ENCODE measurements around the gene SNX30. TPM values are rescaled to one million over a fixed set of nuclear protein-coding genes. Genes with fewer than 3 reads are reported as not detected.

The SNX30 gene
- polyA plus RNA-seq, 2 donors, result 1.0 to 3.1 TPM

DNA sequence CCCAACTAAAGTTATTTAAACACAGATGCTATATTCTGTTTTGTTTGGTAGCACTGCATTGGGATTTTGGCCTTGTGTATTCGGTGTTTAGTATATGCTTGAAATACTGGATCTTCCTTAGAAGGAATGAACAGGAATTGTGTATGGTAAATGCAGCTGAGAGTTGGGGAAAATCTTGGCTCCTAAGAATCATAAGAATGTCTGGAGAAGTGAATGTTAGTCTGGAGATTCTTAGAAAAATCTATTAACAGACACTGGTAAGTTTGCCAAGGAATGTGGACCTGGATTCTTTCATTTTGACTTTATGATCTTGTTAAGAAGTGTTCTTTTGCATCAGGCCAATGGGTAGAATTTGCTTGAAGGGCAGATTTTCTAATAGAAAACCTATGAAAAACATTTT is 38.9 kb downstream of the SNX30 start:
- Histone ChIP-seq H3K9me3 (ENCODE audit: control insufficient read depth in 2 of 2, insufficient read depth in 1 of 2, low read depth in 1 of 2, low read length in 1 of 2) (peaks cover 0 to 2% of the 10 kb centered on the region in 2 donors), H3K36me3 (ENCODE audit: control insufficient read depth in 2 of 2, insufficient read depth in 2 of 2, low read length in 1 of 2) (no peaks in the 10 kb centered on the region), H3K4me3 (ENCODE audit: low read depth in 1 of 2, low read length in 2 of 2) (no peak overlapping the region), H3K27me3 (ENCODE audit: control insufficient read depth in 1 of 2, insufficient read depth in 2 of 2, low read length in 2 of 2) (no peaks in the 10 kb centered on the region), H3K4me1 (ENCODE audit: control insufficient read depth in 2 of 2, insufficient read depth in 2 of 2, low read length in 1 of 2) (peaks cover 2% of the 10 kb centered on the region in 2 donors), H3K27ac (ENCODE audit: low read depth in 2 of 2, low read length in 1 of 2) (no peak overlapping the region)
- WGBS, 2 donors, result 66 to 72% methylated on average over 1 of the region's 1 CpG

DNA sequence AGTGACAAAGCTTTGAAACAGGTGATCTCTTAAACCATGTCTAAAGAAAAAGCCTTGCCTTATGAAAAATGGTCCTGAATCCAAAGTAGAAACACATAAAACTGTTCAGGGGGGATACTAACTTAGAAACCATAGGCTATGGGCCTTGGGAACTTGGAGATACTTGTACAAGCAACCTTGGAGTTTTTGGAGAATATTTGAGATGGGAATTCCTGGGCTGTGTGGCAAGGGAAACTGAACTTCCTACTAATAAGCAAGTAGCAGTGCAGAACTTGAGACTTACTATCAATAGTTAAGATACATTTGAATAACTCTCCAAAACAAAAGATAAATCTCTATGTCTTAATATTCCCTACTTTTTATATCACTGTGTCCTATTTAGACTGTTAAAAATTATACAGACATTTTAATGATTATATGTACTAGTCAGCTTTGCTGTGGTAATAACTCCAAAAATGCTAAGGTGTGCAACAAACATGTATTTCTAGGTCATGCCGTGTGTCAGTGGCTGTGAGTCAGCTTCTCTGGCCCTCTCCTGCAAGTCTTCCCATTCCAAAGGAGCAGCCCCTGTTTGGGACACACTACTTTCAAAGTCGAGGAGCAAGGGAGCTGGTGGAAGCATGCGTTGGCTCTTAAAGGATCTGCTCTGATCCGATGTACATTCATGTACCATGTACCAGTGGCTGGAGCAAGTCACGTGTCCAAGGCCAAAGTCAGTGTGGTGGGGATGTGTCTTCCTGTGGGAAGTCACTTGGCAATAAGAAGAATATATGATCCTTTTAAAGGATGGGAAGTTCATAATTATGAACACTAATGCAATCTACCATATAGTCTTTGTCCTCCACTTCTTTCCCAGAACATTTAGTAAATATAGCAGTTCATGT is 39.6 kb downstream of the SNX30 start:
- no peak overlapping the region for H3K27ac ChIP-seq (ENCODE audit: low read depth in 2 of 2, low read length in 1 of 2)
- H3K4me1 ChIP-seq (ENCODE audit: control insufficient read depth in 2 of 2, insufficient read depth in 2 of 2, low read length in 1 of 2), result peaks cover 0 to 2% of the 10 kb centered on the region in 2 donors
- H3K27me3 ChIP-seq (ENCODE audit: control insufficient read depth in 1 of 2, insufficient read depth in 2 of 2, low read length in 2 of 2), result no peaks in the 10 kb centered on the region
- H3K9me3 ChIP-seq (ENCODE audit: control insufficient read depth in 2 of 2, insufficient read depth in 1 of 2, low read depth in 1 of 2, low read length in 1 of 2), result peaks cover 0 to 2% of the 10 kb centered on the region in 2 donors
- no peaks in the 10 kb centered on the region for H3K36me3 ChIP-seq (ENCODE audit: control insufficient read depth in 2 of 2, insufficient read depth in 2 of 2, low read length in 1 of 2)
- 79 to 82% methylated on average over 5 of the region's 5 CpGs for WGBS, 2 donors
- no peak overlapping the region for H3K4me3 ChIP-seq (ENCODE audit: low read depth in 1 of 2, low read length in 2 of 2)

DNA sequence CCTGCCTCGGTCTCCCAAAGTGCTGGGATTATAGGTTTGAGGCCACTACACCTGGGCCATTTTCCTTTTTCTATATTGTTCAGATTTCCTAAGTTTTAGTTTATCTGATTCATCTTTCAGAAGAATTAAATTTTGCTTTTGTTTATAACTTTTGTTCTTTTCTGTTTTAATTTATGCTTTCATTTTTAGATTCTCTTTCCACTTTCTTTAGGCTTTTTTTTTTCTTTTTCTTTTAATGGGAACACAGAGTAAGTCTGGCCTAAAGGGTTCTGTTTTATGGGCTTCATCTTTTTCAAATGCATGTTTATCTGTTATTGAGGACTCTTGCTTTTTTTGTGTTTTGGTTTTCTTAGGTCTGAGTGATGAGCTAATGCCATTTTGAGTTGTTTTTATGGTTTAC is 42.1 kb downstream of the SNX30 start:
- WGBS, 2 donors, result 96 to 100% methylated on average over 1 of the region's 1 CpG
- H3K36me3 ChIP-seq (ENCODE audit: control insufficient read depth in 2 of 2, insufficient read depth in 2 of 2, low read length in 1 of 2), result no peaks in the 10 kb centered on the region
- H3K4me3 ChIP-seq (ENCODE audit: low read depth in 1 of 2, low read length in 2 of 2), result no peak overlapping the region
- peaks cover 0 to 2% of the 10 kb centered on the region in 2 donors for H3K4me1 ChIP-seq (ENCODE audit: control insufficient read depth in 2 of 2, insufficient read depth in 2 of 2, low read length in 1 of 2)
- no peaks in the 10 kb centered on the region for H3K27me3 ChIP-seq (ENCODE audit: control insufficient read depth in 1 of 2, insufficient read depth in 2 of 2, low read length in 2 of 2)
- peaks cover 0 to 2% of the 10 kb centered on the region in 2 donors for H3K9me3 ChIP-seq (ENCODE audit: control insufficient read depth in 2 of 2, insufficient read depth in 1 of 2, low read depth in 1 of 2, low read length in 1 of 2)
- H3K27ac ChIP-seq (ENCODE audit: low read depth in 2 of 2, low read length in 1 of 2), result no peak overlapping the region

DNA sequence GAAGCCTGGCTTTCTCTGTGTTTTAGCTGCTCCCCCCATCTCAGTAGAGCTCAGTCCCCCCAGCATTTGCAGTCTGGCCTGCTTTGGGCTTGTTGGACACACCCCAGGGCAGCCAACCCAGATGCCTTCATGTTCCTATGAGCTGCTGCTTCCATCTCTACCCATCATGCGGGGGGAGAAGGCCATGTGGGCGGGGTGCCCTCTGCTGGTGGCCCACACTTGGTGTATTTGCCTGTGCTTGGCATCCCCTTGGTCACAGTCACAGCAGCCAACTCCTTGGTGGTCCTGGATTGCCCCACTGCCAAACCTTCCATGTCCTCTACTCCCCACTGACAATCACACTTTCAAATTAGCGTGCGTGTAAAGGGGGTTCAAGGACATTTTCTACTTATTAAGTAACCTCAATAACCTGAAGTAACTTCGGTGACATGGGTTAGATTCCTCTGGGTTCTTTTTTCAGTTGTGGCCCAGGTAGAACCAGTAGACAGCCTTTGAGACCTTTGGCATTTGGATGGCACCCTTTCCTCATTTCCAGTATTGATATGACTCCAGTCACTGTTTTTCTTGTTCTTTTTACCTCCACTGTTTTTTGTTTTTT is 42.8 kb downstream of the SNX30 start:
- WGBS, 2 donors, result 67 to 73% methylated on average over 5 of the region's 5 CpGs

DNA sequence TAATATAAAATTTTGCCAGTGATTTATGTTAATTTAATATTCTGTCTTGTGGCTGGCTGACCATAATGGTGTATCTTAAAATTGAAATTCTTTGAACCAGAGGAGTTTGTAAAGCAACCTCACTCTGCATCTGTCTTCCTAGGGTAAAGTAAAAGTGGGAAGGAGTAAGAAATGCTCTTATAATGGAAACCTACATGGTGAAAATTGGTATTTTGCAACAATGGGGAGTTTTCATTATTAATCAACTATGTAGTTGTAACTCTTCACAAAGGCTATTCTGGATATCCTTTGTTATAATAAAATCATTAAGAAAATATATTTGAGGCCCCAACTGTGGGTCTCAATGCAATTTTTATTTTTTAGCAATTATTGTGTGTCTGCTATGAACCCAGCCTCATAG is 44.2 kb downstream of the SNX30 start:
- Histone ChIP-seq H3K36me3 (ENCODE audit: control insufficient read depth in 2 of 2, insufficient read depth in 2 of 2, low read length in 1 of 2) (no peaks in the 10 kb centered on the region), H3K4me3 (ENCODE audit: low read depth in 1 of 2, low read length in 2 of 2) (no peak overlapping the region), H3K4me1 (ENCODE audit: control insufficient read depth in 2 of 2, insufficient read depth in 2 of 2, low read length in 1 of 2) (peaks cover 0 to 2% of the 10 kb centered on the region in 2 donors), H3K27ac (ENCODE audit: low read depth in 2 of 2, low read length in 1 of 2) (no peak overlapping the region), H3K27me3 (ENCODE audit: control insufficient read depth in 1 of 2, insufficient read depth in 2 of 2, low read length in 2 of 2) (no peaks in the 10 kb centered on the region), H3K9me3 (ENCODE audit: control insufficient read depth in 2 of 2, insufficient read depth in 1 of 2, low read depth in 1 of 2, low read length in 1 of 2) (peaks cover 0 to 2% of the 10 kb centered on the region in 2 donors)

More for the DNA sequence above, 42.8 kb downstream of the SNX30 start:
- H3K9me3 ChIP-seq (ENCODE audit: control insufficient read depth in 2 of 2, insufficient read depth in 1 of 2, low read depth in 1 of 2, low read length in 1 of 2), result peaks cover 0 to 2% of the 10 kb centered on the region in 2 donors
- H3K27ac ChIP-seq (ENCODE audit: low read depth in 2 of 2, low read length in 1 of 2), result no peak overlapping the region
- H3K4me3 ChIP-seq (ENCODE audit: low read depth in 1 of 2, low read length in 2 of 2), result no peak overlapping the region
- no peaks in the 10 kb centered on the region for H3K36me3 ChIP-seq (ENCODE audit: control insufficient read depth in 2 of 2, insufficient read depth in 2 of 2, low read length in 1 of 2)
- H3K27me3 ChIP-seq (ENCODE audit: control insufficient read depth in 1 of 2, insufficient read depth in 2 of 2, low read length in 2 of 2), result no peaks in the 10 kb centered on the region
- H3K4me1 ChIP-seq (ENCODE audit: control insufficient read depth in 2 of 2, insufficient read depth in 2 of 2, low read length in 1 of 2), result peaks cover 0 to 2% of the 10 kb centered on the region in 2 donors

DNA sequence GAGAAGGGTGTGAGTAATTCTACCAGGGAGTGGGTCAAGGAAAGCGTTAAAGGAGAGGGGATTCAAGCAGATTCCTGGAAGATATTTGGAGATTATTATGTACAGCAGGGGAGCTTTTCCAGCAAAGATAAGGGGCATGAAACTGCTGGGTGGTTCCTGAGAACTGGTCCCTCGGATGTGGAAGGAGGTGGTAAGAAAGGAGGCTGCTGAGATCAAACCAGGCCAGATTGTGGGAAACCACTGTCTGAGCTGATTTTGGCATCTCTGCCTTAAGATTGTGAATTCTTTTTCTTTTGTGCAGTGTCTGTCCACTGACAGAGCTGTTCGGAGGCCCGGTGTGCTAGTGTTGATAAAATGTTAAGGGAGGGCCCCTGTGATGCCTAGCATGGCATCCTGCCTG is 45.4 kb downstream of the SNX30 start:
- no peak overlapping the region for H3K4me3 ChIP-seq (ENCODE audit: low read depth in 1 of 2, low read length in 2 of 2)
- H3K4me1 ChIP-seq (ENCODE audit: control insufficient read depth in 2 of 2, insufficient read depth in 2 of 2, low read length in 1 of 2), result no peaks in the 10 kb centered on the region
- H3K9me3 ChIP-seq (ENCODE audit: control insufficient read depth in 2 of 2, insufficient read depth in 1 of 2, low read depth in 1 of 2, low read length in 1 of 2), result peaks cover 0 to 2% of the 10 kb centered on the region in 2 donors
- H3K27me3 ChIP-seq (ENCODE audit: control insufficient read depth in 1 of 2, insufficient read depth in 2 of 2, low read length in 2 of 2), result no peaks in the 10 kb centered on the region
- WGBS, 2 donors, result 46 to 57% methylated on average over 4 of the region's 4 CpGs
- no peaks in the 10 kb centered on the region for H3K36me3 ChIP-seq (ENCODE audit: control insufficient read depth in 2 of 2, insufficient read depth in 2 of 2, low read length in 1 of 2)
- H3K27ac ChIP-seq (ENCODE audit: low read depth in 2 of 2, low read length in 1 of 2), result no peak overlapping the region

DNA sequence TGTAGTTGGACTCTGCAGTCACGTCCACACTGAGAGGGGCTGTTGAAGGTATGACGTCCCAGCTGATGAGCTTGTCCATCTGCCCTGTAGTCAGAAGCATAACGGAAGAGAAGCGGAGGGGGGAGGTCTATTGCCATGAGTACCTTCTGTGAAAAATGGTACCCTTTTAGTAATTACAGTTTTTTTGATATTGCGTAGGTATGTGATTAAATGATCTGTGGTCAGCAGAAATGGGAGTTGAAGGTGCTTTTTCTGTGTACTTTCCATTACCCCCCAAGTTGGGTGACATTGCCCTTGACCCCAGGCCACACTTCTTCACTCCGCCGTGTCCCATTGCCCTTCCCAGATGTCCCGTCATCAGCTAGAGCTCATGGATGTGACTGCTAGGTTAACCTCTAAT is 45.9 kb downstream of the SNX30 start:
- H3K27ac ChIP-seq (ENCODE audit: low read depth in 2 of 2, low read length in 1 of 2), result no peak overlapping the region
- peaks cover 0 to 2% of the 10 kb centered on the region in 2 donors for H3K9me3 ChIP-seq (ENCODE audit: control insufficient read depth in 2 of 2, insufficient read depth in 1 of 2, low read depth in 1 of 2, low read length in 1 of 2)
- H3K36me3 ChIP-seq (ENCODE audit: control insufficient read depth in 2 of 2, insufficient read depth in 2 of 2, low read length in 1 of 2), result no peaks in the 10 kb centered on the region
- WGBS, 2 donors, result 92 to 96% methylated on average over 8 of the region's 8 CpGs
- no peaks in the 10 kb centered on the region for H3K27me3 ChIP-seq (ENCODE audit: control insufficient read depth in 1 of 2, insufficient read depth in 2 of 2, low read length in 2 of 2)
- no peaks in the 10 kb centered on the region for H3K4me1 ChIP-seq (ENCODE audit: control insufficient read depth in 2 of 2, insufficient read depth in 2 of 2, low read length in 1 of 2)
- no peak overlapping the region for H3K4me3 ChIP-seq (ENCODE audit: low read depth in 1 of 2, low read length in 2 of 2)

DNA sequence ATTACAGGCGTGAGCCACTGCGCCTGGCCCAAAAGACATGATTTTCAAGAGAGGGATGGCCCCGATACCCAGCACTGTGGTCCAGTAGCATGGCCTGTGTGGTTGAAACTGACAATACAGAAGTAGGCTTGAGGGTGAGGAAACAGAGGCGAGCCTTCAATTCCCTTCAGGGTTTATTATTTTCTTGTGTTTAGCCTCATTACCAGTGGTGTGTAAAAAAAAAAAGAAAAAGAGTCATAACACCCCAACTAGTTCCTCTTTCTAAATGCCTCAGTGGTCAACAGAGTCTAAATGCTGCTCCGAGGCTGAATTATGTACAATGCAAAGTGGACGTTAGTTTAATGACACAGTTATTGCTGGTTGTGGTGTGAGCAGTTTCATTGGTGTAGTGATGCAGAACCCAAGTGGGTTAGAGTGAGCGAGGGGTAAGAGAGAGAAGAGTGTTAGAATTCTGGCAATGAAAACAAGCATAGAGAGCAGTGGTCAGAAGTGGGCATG is 58.8 kb downstream of the SNX30 start:
- H3K27ac ChIP-seq (ENCODE audit: low read depth in 2 of 2, low read length in 1 of 2), result no peak overlapping the region

DNA sequence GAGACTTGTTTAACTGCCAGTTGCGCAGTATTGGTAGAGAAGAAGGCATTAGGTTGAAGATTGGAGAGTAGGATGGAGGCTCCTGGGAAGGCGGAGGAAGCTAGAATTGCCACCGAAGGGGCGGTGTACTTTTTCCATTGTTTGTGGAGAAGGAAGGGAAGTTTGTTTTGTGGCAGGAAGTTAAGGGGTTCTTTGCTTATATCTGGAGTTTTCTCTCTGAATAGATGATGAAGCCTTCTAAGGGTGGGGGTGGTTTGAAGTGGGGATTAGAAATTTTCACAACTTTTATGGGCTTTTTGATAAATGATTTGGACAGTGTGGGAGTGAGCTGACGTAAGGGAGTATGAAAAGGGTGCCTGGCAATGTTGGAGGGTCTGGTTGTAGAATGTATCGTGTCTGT is 59.3 kb downstream of the SNX30 start:
- 73 to 75% methylated on average over 6 of the region's 6 CpGs for WGBS, 2 donors
- no peaks in the 10 kb centered on the region for H3K9me3 ChIP-seq (ENCODE audit: control insufficient read depth in 2 of 2, insufficient read depth in 1 of 2, low read depth in 1 of 2, low read length in 1 of 2)
- no peaks in the 10 kb centered on the region for H3K27me3 ChIP-seq (ENCODE audit: control insufficient read depth in 1 of 2, insufficient read depth in 2 of 2, low read length in 2 of 2)
- H3K4me1 ChIP-seq (ENCODE audit: control insufficient read depth in 2 of 2, insufficient read depth in 2 of 2, low read length in 1 of 2), result peaks cover 0 to 4% of the 10 kb centered on the region in 2 donors
- H3K4me3 ChIP-seq (ENCODE audit: low read depth in 1 of 2, low read length in 2 of 2), result no peak overlapping the region
- H3K36me3 ChIP-seq (ENCODE audit: control insufficient read depth in 2 of 2, insufficient read depth in 2 of 2, low read length in 1 of 2), result peaks cover 0 to 4% of the 10 kb centered on the region in 2 donors
- no peak overlapping the region for H3K27ac ChIP-seq (ENCODE audit: low read depth in 2 of 2, low read length in 1 of 2)

More for the DNA sequence above, 58.8 kb downstream of the SNX30 start:
- Histone ChIP-seq H3K4me1 (ENCODE audit: control insufficient read depth in 2 of 2, insufficient read depth in 2 of 2, low read length in 1 of 2) (peaks cover 0 to 4% of the 10 kb centered on the region in 2 donors), H3K4me3 (ENCODE audit: low read depth in 1 of 2, low read length in 2 of 2) (no peak overlapping the region), H3K27me3 (ENCODE audit: control insufficient read depth in 1 of 2, insufficient read depth in 2 of 2, low read length in 2 of 2) (no peaks in the 10 kb centered on the region), H3K9me3 (ENCODE audit: control insufficient read depth in 2 of 2, insufficient read depth in 1 of 2, low read depth in 1 of 2, low read length in 1 of 2) (no peaks in the 10 kb centered on the region), H3K36me3 (ENCODE audit: control insufficient read depth in 2 of 2, insufficient read depth in 2 of 2, low read length in 1 of 2) (peaks cover 0 to 4% of the 10 kb centered on the region in 2 donors)
- 86 to 90% methylated on average over 7 of the region's 7 CpGs for WGBS, 2 donors

Measured in esophagus (tissue), 2 donors.